Choroid plexus epithelial cell (primary cell): Measurements from ENCODE around the gene GPR26.

Source experiments
- DNase-seq: peaks from one replicate; pipeline ENCODE4 v3.0.0-alpha.2; 2010; ENCODE audit warnings: low read depth
- H3K4me3 ChIP-seq: 2 replicates; pipeline ENCODE4 v1.5.1; 2011; ENCODE audit warnings: low read depth, mild to moderate bottlenecking, control low read depth, low read length, moderate library complexity
- CTCF ChIP-seq: conservative IDR thresholded peaks from 2 replicates; pipeline ENCODE4 v1.5.1; 2011; ENCODE audit warnings: low read depth, mild to moderate bottlenecking, control low read depth, inconsistent platforms, low read length, moderate library complexity

The GPR26 gene

GRCh38 chr10:123665491-123666286 lies 466 bp upstream of the GPR26 start:
- no peak for TF ChIP-seq CTCF
- no peak overlapping the region for H3K4me3 ChIP-seq
- DNase-seq: no peak

- H3K4me3 ChIP-seq: no peak overlapping the region
- DNase-seq: no peak
- no peak for TF ChIP-seq CTCF
Observed at GRCh38 chr10:123669886-123670285, 3.7 kb downstream of the GPR26 start.

- TF ChIP-seq CTCF: no peak
- no peak for DNase-seq
- no peak overlapping the region for H3K4me3 ChIP-seq
Observed at GRCh38 chr10:123673198-123673597, 7.0 kb downstream of the GPR26 start.

DNA sequence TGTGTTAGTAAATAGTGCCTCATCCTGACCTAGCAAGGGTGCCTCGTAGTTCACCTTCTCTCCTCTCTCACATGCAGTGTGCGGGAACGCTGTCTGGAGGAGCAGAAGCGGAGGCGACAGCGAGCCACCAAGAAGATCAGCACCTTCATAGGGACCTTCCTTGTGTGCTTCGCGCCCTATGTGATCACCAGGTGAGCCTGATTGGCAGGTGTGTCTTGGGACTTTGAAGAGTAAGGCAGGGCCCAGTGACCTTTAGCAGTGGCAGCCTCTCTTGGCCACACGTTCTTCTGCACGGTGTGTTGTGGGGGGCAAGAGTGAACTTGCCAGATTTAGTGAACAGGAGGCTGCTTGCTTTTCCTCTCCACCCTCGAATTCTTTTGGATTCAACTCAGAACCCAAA lies 8.6 kb downstream of the GPR26 start:
- DNase-seq: no peak
- no peak for TF ChIP-seq CTCF
- H3K4me3 ChIP-seq: no peak overlapping the region

DNA sequence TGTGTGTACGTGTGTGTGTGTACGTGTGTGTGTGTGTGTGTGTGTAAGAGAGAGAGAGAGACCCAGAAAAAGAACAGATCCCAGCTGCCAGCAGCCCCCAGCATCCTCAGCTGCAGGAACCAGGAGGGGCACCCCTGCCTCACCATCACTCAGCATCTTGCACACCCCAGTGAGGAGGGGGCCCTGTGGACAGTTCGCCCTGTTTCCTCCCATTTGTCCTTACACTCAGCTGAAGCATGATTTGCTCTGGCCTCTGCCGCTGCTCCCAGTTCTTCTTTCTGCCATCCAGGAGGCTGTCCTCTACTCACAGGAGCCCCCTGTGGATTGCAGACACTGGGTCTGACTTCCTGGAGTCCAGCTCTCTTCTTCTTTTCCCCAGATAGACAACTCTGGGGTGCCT lies 9.7 kb downstream of the GPR26 start:
- H3K4me3 ChIP-seq: no peak overlapping the region
- no peak for TF ChIP-seq CTCF
- no peak for DNase-seq

DNA sequence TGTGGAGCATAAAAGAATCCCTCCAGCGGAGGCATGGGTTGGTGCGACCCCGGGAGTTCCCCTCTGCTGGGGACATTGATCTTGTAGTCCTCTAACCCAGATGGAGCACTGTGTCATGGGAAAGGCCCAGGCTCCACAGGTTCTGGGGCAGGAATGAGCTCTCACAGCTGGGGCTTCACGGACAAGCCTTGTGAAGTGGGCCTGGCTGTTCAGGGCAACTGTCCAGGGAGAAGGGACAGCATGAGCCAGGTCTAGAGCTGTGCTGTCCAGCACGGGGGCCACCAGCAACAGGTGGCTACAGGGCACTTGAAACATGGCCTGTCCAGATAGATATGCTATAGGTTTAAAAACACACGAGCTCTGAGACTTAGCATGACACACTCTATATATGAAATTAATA lies 11.4 kb downstream of the GPR26 start:
- H3K4me3 ChIP-seq: no peak overlapping the region
- TF ChIP-seq CTCF: no peak
- DNase-seq: no peak

DNA sequence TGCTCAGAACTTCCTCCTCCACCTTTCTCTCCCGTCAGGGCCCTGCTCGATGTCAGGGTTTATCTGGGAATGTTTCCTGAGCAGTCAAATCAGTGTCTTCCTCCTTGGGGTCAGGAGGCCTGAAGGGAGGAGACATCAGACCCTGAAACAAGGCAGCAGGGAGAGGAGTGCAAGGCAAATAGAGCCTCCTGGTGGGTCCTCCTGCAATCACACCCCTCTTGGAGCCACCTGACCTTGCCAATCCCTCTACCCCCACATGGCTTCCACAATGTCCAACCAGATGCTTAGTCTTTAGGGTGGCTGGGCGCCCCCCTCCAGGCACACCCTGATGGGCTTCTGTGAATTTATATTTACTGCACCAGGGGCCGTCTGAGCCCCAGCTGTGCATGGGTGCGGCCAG lies 12.2 kb downstream of the GPR26 start:
- no peak for TF ChIP-seq CTCF
- DNase-seq: no peak
- H3K4me3 ChIP-seq: no peak overlapping the region
